Hippocampal formation (tissue), 2 donors: ENCODE results near the gene TRUB2.

Experiments used
- DNase-seq, 2 donors: peaks; one replicate each; lab custom pipeline; 2025; lab: John Stamatoyannopoulos, UW

The TRUB2 gene

DNA sequence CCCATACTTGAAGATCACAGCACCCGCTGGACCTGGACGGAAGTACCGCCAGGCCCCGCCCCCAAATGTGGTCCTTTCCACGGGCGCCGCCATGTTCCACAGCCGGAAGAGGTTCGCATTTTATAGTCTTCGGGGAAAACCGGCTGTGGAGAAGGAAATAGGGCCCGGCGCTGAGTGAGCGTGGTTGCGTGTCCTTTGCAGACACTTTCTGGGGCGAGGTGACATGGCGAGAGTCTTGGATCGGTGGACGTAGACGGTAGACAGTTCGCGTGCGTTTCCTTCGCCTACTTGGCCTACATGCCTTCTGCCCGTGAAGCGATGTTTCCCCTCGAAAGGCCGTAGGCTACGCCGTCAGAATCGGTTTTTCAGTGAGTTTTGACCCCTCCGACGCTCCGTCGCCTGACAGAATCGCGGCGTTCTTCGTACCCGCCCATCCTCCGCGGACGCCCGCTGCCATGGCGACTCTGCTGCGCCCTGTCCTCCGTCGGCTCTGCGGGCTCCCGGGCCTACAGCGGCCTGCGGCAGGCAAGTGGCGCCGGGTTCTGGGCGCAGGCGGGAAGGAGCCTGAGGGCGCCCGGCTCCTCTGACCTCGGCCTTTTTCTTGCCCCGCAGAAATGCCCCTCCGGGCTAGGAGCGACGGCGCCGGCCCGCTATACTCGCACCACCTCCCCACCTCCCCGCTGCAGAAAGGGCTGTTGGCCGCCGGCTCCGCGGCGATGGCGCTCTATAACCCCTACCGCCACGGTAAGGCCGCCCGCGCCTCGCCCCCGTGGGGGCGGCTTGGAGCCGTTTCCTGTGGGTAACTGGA, at the start of gene TRUB2, which contains the start of gene COQ4:
Gene TRUB2 (minus strand): TSS at position 44 of the 808 bp plus-strand sequence. CDS start 39 bp downstream, at position 5.
Gene COQ4 (plus strand): TSS at position 436 of the 808 bp plus-strand sequence. CDS start 20 bp downstream, at position 456.
- DNase-seq: peak; percentile 96 to 97

DNA sequence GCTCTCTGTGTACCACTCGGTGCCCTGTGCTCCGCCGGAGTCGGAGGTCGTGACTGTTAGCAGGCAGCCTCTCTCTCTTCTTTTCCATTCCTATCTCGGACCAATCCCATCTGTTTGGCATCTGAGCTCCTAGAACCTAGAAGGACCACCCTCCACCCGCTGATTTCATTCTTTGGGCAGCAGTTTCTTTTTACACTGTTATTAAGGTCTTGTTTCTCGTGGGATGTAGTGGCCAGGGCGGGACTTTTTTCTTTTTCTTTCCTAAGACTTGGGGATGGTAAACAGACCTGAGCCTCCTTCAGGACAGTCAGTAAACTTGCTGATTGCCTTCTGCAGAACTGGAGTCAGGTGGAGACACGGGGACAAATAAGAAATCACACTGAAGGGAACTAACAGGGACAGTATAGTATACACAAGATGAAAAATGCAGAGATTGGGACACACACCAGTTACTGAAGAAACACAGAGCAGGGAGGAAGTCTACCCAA, 49.4 kb upstream of the TRUB2 start:
- DNase-seq: no peak

- DNase-seq: peak; percentile 97 to 98
These were observed 48.7 kb upstream of the TRUB2 start, which contains the start of gene URM1 for GRCh38 chr9:128370752-128371629. TSS of gene URM1 (plus strand) at chr9:128371374. CDS start at chr9:128371381, 7 bp downstream.

DNA sequence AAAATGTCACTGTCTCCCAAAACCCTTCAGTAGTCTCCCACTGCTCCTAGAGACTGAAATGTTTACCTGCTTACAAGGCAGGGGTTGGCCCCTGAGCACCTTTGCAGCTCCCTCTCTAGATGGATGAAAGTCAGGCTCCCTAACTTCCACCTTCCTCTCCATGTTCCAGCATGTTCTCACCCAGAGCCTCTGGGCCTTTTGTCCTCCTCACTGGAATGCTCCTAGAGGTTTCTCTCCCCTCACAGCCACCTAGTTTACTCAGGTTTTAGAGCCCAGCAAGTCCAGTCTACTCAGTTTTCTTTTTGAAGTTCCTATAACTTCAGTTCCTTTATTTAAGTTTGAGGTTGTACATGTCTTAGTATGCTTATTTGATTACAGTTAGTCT, 48.1 kb upstream of the TRUB2 start:
- DNase-seq: no peak

GRCh38 chr9:128369024-128369706, 46.9 kb upstream of the TRUB2 start:
- no peak for DNase-seq

DNA sequence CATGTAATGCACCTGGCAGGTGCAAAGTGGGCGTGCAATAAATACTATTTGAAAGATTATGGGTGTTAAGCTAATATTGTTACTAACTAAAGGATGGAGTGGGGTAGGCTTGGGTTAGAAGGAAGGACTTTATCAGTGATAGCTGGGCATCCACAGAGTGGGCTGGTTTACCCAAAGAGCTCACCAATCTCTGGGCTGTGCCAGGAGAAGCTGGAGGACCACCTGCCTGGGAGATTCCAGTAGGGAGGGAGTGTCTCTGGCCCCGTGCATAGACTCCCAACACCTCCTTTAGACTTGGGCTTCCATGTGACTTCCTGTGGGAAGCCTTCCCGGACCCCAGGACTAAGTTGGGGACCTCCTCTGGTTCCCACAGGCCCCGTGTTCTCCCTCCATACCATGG, 43.3 kb upstream of the TRUB2 start:
- no peak for DNase-seq

DNA sequence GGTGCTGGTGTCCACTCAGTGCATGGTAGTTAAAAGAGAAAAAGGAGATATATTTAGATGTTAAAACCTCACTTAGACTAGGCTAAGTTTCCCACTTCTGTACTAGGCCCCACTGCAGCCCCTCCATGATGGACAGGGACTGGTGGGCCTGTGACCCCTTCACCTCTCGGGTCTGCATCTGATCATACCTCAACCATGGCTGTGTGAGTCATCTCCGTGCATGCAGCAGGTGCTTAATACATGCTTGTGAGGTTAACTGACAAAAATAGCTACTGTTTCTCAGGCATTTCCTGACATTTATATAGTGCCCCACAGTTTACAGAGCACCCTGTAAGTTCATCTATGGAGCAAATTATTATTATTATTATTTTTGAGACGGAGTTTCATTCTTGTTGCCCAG, 40.5 kb upstream of the TRUB2 start:
- DNase-seq: no peak

DNA sequence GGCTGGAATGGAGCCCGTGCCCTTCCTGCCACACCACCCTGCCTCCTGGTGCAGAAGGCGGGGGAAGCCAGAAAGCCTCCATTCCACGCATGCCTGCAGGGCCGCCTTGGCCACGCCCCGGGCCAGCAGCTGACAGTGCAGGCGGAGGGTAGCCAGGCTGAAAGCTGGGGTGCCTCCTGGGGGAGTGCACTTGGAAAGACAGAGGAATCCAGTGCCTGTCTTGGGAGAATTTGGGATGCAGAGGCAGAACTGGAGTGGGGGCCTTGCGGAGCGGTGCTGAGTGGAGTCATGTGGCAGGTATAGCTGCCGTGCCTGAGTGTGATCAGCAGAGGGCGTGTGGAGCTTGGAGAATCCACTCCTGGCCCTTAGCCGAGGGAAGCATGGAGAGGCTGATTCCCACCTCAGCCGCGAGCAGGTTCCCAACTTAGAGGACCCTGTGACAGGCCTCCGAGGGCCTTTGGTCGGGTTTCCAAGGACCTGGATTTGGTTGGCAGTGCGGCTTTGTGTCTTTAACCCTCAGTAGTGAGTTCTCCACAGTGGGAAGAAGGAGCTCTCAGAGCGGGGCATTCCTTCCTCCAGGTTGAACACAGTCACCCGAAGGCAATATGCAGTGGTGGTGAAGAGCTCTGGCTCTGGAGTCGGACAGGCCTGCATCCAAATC, 39.9 kb upstream of the TRUB2 start:
- DNase-seq: peak; percentile 86 to 88

DNA sequence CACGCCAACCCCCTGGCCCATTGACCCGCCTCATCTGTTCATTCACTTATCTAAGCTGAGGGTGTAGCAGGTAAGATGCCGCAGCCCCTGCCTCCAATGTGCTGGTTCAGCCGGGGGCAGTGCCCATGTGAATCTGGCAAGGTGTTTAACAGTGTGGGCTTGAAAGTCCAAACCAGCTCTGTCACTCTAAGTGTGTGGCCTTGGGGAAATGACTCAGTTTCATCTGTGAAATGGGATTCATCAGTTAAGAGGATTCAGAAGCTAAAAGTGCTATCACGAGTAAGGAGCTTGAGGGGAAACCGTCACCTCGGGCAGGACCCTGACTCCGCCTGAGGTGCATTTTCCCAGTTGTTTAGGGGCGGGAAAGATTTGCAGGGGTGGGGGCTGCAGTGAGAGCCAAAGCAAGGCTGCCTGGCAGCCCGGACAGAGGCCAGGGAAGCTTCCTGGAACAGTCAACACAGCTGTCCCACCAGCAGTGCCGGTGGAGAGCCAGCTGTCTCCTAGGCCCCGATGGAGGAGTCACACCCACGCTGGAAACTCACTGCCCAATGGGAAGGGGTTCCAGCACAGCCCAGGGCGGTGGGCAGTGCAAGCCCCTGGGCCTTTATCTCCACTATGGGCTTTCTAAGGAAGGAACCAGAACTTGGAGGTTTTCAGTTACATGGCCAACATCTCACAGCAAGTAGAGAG, 39.2 kb upstream of the TRUB2 start:
- DNase-seq: no peak

GRCh38 chr9:128360826-128361225, 38.6 kb upstream of the TRUB2 start:
- DNase-seq: no peak

DNA sequence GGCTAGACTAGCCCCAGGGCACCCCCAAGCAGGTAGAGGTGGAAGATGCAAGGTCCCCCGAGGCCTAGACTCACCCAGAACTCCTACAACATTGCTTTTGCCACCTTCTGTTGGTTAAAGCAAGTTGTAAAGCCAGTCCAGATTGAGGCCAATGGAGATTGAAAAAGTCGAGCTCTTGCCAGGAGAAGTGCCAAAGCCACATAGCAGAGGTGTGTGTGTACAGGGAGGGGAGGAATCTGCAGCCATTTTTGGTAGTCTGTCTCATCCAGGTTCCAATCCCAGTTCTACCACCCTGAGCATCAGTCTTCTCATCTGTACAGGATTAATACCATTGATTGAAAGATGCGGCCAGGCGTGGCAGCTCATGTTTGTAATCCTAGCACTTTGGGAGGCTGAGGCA, 36.6 kb upstream of the TRUB2 start:
- no peak for DNase-seq

- DNase-seq: no peak
These were observed 35.8 kb upstream of the TRUB2 start for GRCh38 chr9:128358090-128358489.

GRCh38 chr9:128355451-128355850, 33.2 kb upstream of the TRUB2 start:
- DNase-seq: no peak

DNA sequence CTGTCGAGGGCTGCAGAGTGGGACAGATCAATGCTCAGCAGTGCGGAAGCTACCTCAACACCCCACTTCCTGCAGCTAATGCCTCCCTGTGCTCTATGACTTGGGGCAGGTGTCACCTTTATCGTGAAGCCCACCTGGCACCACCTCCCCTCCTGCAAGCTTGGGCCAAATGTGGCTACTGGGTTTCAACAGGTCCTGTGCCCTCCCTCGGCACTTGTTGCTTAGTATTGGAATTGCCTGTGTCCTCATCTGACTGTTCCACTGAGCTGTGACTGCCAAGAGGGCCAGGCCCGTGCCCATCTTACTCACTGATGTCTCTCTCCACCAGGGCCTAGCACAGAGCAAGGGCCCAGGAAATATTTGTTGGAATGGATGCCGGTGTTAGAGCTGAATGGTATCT, 27.5 kb upstream of the TRUB2 start:
- no peak for DNase-seq

- no peak for DNase-seq
These were observed 26.9 kb upstream of the TRUB2 start for GRCh38 chr9:128349125-128349524.

- DNase-seq: no peak
These were observed 22.8 kb upstream of the TRUB2 start for GRCh38 chr9:128344931-128345605.

GRCh38 chr9:128343855-128344254, 21.6 kb upstream of the TRUB2 start:
- DNase-seq: no peak

- no peak for DNase-seq
These were observed 20.9 kb upstream of the TRUB2 start for GRCh38 chr9:128342971-128343680.

DNA sequence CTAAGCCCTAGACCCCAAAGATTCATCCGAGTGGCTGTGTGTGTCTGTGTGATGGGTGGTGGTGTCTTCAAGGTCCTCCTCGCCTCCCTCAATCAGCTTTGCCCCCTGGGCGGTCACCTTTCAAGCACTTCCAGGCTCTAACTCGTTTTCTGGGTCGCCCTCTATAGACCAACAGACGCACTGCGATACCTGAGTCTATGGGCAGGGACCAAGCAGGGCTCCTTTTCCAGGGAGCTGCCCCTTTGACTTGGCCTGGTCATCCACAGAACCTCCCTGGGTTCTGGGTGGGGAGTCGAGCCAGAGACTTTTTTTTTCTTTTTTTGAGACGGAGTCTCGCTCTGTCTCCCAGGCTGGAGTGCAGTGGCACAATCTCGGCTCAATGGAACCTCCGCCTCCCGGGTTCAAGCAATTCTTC, 19.2 kb upstream of the TRUB2 start:
- peak in 1 of 2 donors; percentile 12 for DNase-seq
